Activated T-helper 1 cell treated with Interleukin-2 at 50 U/mL for 16 hours (primary cell): ENCODE results near the gene TMEM258.

Source experiments
- DNase-seq: peaks from one replicate; pipeline ENCODE4 v3.0.0-alpha.2; 2020; ENCODE audit warnings: low read depth

The TMEM258 gene

GRCh38 chr11:61775606-61776554, 16.5 kb downstream of the TMEM258 start:
- no peak for DNase-seq

GRCh38 chr11:61775106-61775505, 17.3 kb downstream of the TMEM258 start:
- DNase-seq = no peak

GRCh38 chr11:61774411-61774810, 18.0 kb downstream of the TMEM258 start:
- DNase-seq = no peak

GRCh38 chr11:61773809-61774208, 18.6 kb downstream of the TMEM258 start:
- no peak for DNase-seq

GRCh38 chr11:61773356-61773755, 19.0 kb downstream of the TMEM258 start:
- DNase-seq = no peak

- DNase-seq = no peak
Measured at GRCh38 chr11:61771985-61772455, 20.4 kb downstream of the TMEM258 start.

- no peak for DNase-seq
Measured at GRCh38 chr11:61771195-61771894, 21.1 kb downstream of the TMEM258 start.

- no peak for DNase-seq
Measured at GRCh38 chr11:61769946-61770683, 22.3 kb downstream of the TMEM258 start.

GRCh38 chr11:61769169-61769920, 23.1 kb downstream of the TMEM258 start:
- DNase-seq = no peak

GRCh38 chr11:61768376-61769076, 23.9 kb downstream of the TMEM258 start:
- no peak for DNase-seq

GRCh38 chr11:61766353-61766841, 26.0 kb downstream of the TMEM258 start:
- DNase-seq = no peak

- DNase-seq = no peak
Measured at GRCh38 chr11:61765550-61766253, 26.7 kb downstream of the TMEM258 start.

GRCh38 chr11:61764606-61765260, 27.7 kb downstream of the TMEM258 start:
- no peak for DNase-seq

GRCh38 chr11:61763930-61764605, 28.3 kb downstream of the TMEM258 start:
- no peak for DNase-seq

- DNase-seq = no peak
Measured at GRCh38 chr11:61762798-61763197, 29.6 kb downstream of the TMEM258 start.

- no peak for DNase-seq
Measured at GRCh38 chr11:61762223-61762615, 30.2 kb downstream of the TMEM258 start.

GRCh38 chr11:61761440-61762222, 30.8 kb downstream of the TMEM258 start:
- no peak for DNase-seq

- DNase-seq = no peak
Measured at GRCh38 chr11:61760946-61761345, 31.5 kb downstream of the TMEM258 start.
